Tibial nerve (tissue), 3 donors: Measurements from ENCODE around the gene FEZF1.

ENCODE experiments used
- POLR2A ChIP-seq, 2 donors: fragments of 450-650 bp; IDR thresholded peaks; one replicate each; pipeline ENCODE4 v1.6.1; 2017; ENCODE audit warnings: antibody characterized with exemption in 2 of 2, mild to moderate bottlenecking in 2 of 2, moderate library complexity in 2 of 2
- TF ChIP-seq, protein P1 (sequence below), 5 experiments: fragments of 200-600 bp in 3 of 5; fragments of 450-650 bp in 2 of 5; sonication (generic) in 3 of 5; IDR thresholded peaks; one replicate each; pipeline ENCODE4 v1.5.1; 2016 to 2019; ENCODE audit warnings: antibody characterized with exemption in 5 of 5, mild to moderate bottlenecking in 3 of 5, moderate library complexity in 2 of 5

DNA sequence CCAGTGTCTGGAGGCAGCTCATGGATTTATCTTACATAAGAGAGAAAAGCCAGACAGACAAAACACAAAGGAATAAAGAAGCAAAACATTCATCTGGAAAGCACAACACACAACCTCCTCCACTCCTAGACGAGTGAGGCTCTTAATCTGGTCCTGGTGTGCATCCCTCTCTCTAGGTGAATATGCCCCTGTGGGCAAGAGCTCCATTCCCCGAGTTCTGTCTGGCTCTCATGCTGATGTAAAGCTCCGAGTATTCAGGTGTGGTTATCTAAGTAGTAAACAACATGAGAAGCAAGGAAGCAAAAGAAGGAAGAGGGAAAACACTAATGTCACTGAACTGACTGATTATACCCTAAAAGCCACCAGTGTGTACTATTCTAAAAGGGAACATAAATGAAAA is 47.9 kb upstream of the FEZF1 start:
- TF ChIP-seq, protein P1, sequence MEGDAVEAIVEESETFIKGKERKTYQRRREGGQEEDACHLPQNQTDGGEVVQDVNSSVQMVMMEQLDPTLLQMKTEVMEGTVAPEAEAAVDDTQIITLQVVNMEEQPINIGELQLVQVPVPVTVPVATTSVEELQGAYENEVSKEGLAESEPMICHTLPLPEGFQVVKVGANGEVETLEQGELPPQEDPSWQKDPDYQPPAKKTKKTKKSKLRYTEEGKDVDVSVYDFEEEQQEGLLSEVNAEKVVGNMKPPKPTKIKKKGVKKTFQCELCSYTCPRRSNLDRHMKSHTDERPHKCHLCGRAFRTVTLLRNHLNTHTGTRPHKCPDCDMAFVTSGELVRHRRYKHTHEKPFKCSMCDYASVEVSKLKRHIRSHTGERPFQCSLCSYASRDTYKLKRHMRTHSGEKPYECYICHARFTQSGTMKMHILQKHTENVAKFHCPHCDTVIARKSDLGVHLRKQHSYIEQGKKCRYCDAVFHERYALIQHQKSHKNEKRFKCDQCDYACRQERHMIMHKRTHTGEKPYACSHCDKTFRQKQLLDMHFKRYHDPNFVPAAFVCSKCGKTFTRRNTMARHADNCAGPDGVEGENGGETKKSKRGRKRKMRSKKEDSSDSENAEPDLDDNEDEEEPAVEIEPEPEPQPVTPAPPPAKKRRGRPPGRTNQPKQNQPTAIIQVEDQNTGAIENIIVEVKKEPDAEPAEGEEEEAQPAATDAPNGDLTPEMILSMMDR (IDR thresholded peaks at IDR 0.05), result no peak
- TF ChIP-seq POLR2A (IDR thresholded peaks at IDR 0.05), result no peak
